OCI-LY1 (cell line): ENCODE measurements around the gene KATNAL2.

ENCODE experiments used
- H2AFZ ChIP-seq: fragments of 200-600 bp; sonication (generic), shearing (Covaris generic); 2 replicates; pipeline ENCODE4 v1.6.0; 2014; ENCODE audit warnings: antibody characterized with exemption, mild to moderate bottlenecking, low read length
- H3F3A ChIP-seq: fragments of 200-600 bp; sonication (generic), shearing (Covaris generic); 2 replicates; pipeline ENCODE4 v1.6.0; 2014; ENCODE audit warnings: mild to moderate bottlenecking, antibody characterized with exemption, low read length, moderate library complexity; ENCODE audit not compliant: insufficient read depth
- H3K27ac ChIP-seq: fragments of 200-600 bp; sonication (generic); 2 replicates; pipeline ENCODE4 v1.5.1; 2014; ENCODE audit warnings: low read length, mixed run types, mild to moderate bottlenecking, low read depth; ENCODE audit not compliant: poor library complexity, severe bottlenecking
- H3K27me3 ChIP-seq: fragments of 200-600 bp; sonication (generic); 2 replicates; pipeline ENCODE4 v1.6.0; 2014; ENCODE audit warnings: antibody characterized with exemption, mild to moderate bottlenecking, low read length, moderate library complexity; ENCODE audit not compliant: insufficient read depth
- H3K36me3 ChIP-seq: fragments of 200-600 bp; sonication (generic); 2 replicates; pipeline ENCODE4 v1.6.1; 2014; ENCODE audit warnings: mild to moderate bottlenecking, antibody characterized with exemption, low read length, moderate library complexity, mixed read lengths; ENCODE audit not compliant: insufficient read depth
- H3K4me1 ChIP-seq: fragments of 200-600 bp; sonication (generic); 2 replicates; pipeline ENCODE4 v1.5.1; 2014; ENCODE audit warnings: mild to moderate bottlenecking, low read length, moderate library complexity; ENCODE audit not compliant: insufficient read depth, severe bottlenecking
- H3K4me2 ChIP-seq: fragments of 200-600 bp; sonication (generic), shearing (Covaris generic); 2 replicates; pipeline ENCODE4 v1.6.1; 2014; ENCODE audit warnings: low read length
- H3K4me3 ChIP-seq: fragments of 200-600 bp; sonication (generic); 2 replicates; pipeline ENCODE4 v1.5.1; 2014; ENCODE audit warnings: low read length, low read depth, mild to moderate bottlenecking, mixed read lengths; ENCODE audit not compliant: poor library complexity, severe bottlenecking
- H3K79me2 ChIP-seq: fragments of 200-600 bp; shearing (Covaris generic); 2 replicates; pipeline ENCODE4 v1.6.1; 2016; ENCODE audit warnings: mixed run types, low read length, mixed read lengths; ENCODE audit not compliant: insufficient read depth
- H3K9ac ChIP-seq: fragments of 200-600 bp; sonication (generic), shearing (Covaris generic); 2 replicates; pipeline ENCODE4 v1.6.1; 2014; ENCODE audit warnings: mild to moderate bottlenecking, low read length, mixed read lengths
- H3K9me2 ChIP-seq: fragments of 200-600 bp; sonication (generic), shearing (Covaris generic); 2 replicates; pipeline ENCODE4 v1.6.1; 2014; ENCODE audit warnings: low read depth, mild to moderate bottlenecking, low read length, mixed read lengths
- H3K9me3 ChIP-seq: fragments of 200-600 bp; shearing (Covaris generic); 2 replicates; pipeline ENCODE4 v1.6.1; 2014; ENCODE audit warnings: low read length, mixed read lengths
- H4K20me1 ChIP-seq: fragments of 200-600 bp; sonication (generic), shearing (Covaris generic); 2 replicates; pipeline ENCODE4 v1.6.0; 2016; ENCODE audit warnings: mild to moderate bottlenecking, low read length; ENCODE audit not compliant: insufficient read depth
- CTCF ChIP-seq: fragments of 200-600 bp; sonication (generic), shearing (Covaris generic); IDR thresholded peaks from 2 replicates; pipeline ENCODE4 v1.5.1; 2017; ENCODE audit warnings: mild to moderate bottlenecking, antibody characterized with exemption, low read length, moderate library complexity, mixed read lengths
- EZH2 ChIP-seq: fragments of 200-600 bp; sonication (generic), shearing (Covaris generic); IDR thresholded peaks from 2 replicates; pipeline ENCODE4 v1.8.0; 2017; ENCODE audit warnings: borderline replicate concordance, mixed run types, mild to moderate bottlenecking, antibody characterized with exemption, low read length, moderate library complexity, mixed read lengths

KATNAL2 gene

GRCh38 chr18:47141289-47141688 is 223.9 kb downstream of the KATNAL2 start:
- H3F3A ChIP-seq, result no peaks in the 10 kb centered on the region
- TF ChIP-seq EZH2, result no peak
- TF ChIP-seq CTCF, result no peak

GRCh38 chr18:47143153-47143552 is 225.8 kb downstream of the KATNAL2 start:
- H3F3A ChIP-seq, result no peaks in the 10 kb centered on the region
- H3K9me2 ChIP-seq, result no peaks in the 10 kb centered on the region
- no peaks in the 10 kb centered on the region for H3K9me3 ChIP-seq
- peaks cover 25% of the 10 kb centered on the region for H3K79me2 ChIP-seq
- H4K20me1 ChIP-seq, result no peaks in the 10 kb centered on the region
- no peaks in the 10 kb centered on the region for H3K27me3 ChIP-seq
- H3K9ac ChIP-seq, result no peak overlapping the region
- no peak overlapping the region for H3K4me3 ChIP-seq
- H3K36me3 ChIP-seq, result no peaks in the 10 kb centered on the region; the same call in 1 of the 2 replicates
- no peak overlapping the region for H3K27ac ChIP-seq
- no peak for TF ChIP-seq EZH2
- TF ChIP-seq CTCF, result no peak
- H3K4me2 ChIP-seq, result no peak overlapping the region
- H3K4me1 ChIP-seq, result no peaks in the 10 kb centered on the region
- no peak overlapping the region for H2AFZ ChIP-seq

More at GRCh38 chr18:47141289-47141688, 223.9 kb downstream of the KATNAL2 start:
- H3K4me3 ChIP-seq, result no peak overlapping the region
- no peak overlapping the region for H3K27ac ChIP-seq
- H3K79me2 ChIP-seq, result peaks cover 25% of the 10 kb centered on the region
- no peak overlapping the region for H3K9ac ChIP-seq
- no peaks in the 10 kb centered on the region for H3K9me2 ChIP-seq
- H3K4me1 ChIP-seq, result no peaks in the 10 kb centered on the region
- H3K9me3 ChIP-seq, result no peaks in the 10 kb centered on the region
- H3K27me3 ChIP-seq, result no peaks in the 10 kb centered on the region
- H3K36me3 ChIP-seq, result peaks cover 5% of the 10 kb centered on the region
- H4K20me1 ChIP-seq, result no peaks in the 10 kb centered on the region
- no peak overlapping the region for H3K4me2 ChIP-seq
- H2AFZ ChIP-seq, result no peak overlapping the region

- Histone ChIP-seq H3K79me2 (peaks cover 33% of the 10 kb centered on the region), H3K9me3 (no peaks in the 10 kb centered on the region), H3F3A (no peaks in the 10 kb centered on the region), H3K4me1 (peaks cover 6% of the 10 kb centered on the region), H3K27me3 (no peaks in the 10 kb centered on the region), H2AFZ (no peak overlapping the region), H3K9ac (no peak overlapping the region), H3K9me2 (no peaks in the 10 kb centered on the region), H3K27ac (no peak overlapping the region), H3K4me2 (no peak overlapping the region), H3K4me3 (no peak overlapping the region), H3K36me3 (no peaks in the 10 kb centered on the region; the same call in 1 of the 2 replicates), H4K20me1 (no peaks in the 10 kb centered on the region)
- TF ChIP-seq EZH2 (no peak), CTCF (no peak)
Measured at GRCh38 chr18:47143899-47144485, 226.6 kb downstream of the KATNAL2 start.
